Measurements from ENCODE around the gene GJB5.

Gene GJB5

GRCh38 chr1:34743775-34744174 lies 11.1 kb upstream of the GJB5 start:
- FAIRE-seq (no peak), DNase-seq (ENCODE audit: extremely low spot score, insufficient read length, low read depth) (no peak)

DNA sequence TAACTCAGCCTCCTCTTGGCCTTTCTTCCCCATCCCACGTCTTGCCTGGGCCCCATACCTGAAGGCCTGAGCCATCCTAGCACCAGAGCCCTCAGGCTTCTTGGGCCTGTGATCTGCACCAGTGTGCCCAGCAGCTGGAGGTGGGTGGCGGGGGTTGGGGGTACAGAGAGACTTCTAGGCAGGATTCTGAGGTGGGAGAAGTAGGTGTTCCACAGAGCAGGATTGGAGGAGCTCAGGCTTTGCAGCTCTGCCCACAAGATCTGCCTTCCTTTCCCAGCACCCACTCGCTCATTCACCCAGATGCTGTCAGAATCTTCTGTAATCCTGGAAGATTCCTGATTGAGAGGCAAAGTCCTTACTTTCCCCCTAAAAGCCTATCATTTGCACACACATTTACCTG lies 10.0 kb upstream of the GJB5 start:
- no peak for FAIRE-seq

GRCh38 chr1:34745666-34746065 lies 9.2 kb upstream of the GJB5 start:
- FAIRE-seq (no peak), DNase-seq (ENCODE audit: extremely low spot score, insufficient read length, low read depth) (no peak)

More for the DNA sequence above, 10.0 kb upstream of the GJB5 start:
- no peak for DNase-seq (ENCODE audit: extremely low spot score, insufficient read length, low read depth)

GRCh38 chr1:34746101-34746500 lies 8.7 kb upstream of the GJB5 start:
- FAIRE-seq (no peak), DNase-seq (ENCODE audit: extremely low spot score, insufficient read length, low read depth) (no peak)

DNA sequence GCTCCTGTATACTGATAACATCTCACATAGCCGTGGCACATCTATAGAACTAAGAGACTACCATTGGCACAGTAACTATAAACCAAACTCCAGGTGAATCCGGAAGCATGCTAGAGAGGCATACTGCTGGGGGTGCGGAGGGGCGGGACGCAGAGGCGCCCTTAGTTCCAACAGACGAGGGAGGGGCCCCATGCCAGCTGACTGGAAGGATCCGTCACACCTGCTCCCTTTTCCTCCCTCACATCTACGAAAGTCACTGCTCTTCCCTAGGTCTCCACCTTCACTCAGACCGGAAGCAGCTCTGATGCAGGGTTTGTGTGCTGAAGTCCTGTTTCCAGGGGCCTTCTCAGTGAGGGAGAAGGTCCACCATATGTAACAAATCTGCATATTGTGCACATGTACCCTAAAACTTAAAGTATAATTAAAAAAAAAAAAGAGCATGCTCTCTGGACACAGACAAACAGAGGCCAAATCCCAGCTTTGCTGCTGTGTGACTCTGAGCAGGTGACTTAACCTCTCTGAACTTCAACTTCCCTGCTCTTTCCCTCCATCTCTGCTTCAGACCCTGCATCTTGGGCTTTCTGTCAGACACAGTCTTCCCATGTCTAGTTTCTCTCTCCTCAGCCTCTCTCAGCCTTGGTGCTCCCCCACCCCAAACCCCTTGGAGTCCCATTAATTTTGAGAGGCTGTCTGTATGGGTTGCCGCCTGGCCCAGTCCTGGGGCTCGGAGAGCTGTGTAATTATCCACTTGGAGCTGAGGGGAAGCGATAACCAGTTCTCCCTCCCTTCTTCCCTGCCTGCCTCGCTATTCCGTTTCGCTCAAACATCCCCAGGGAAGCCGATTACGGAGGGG lies 7.8 kb upstream of the GJB5 start:
- no peak for FAIRE-seq
- DNase-seq (ENCODE audit: extremely low spot score, insufficient read length, low read depth), result no peak

- FAIRE-seq, result no peak
- DNase-seq (ENCODE audit: extremely low spot score, insufficient read length, low read depth), result no peak
Measured at GRCh38 chr1:34747638-34747941, 7.3 kb upstream of the GJB5 start.

DNA sequence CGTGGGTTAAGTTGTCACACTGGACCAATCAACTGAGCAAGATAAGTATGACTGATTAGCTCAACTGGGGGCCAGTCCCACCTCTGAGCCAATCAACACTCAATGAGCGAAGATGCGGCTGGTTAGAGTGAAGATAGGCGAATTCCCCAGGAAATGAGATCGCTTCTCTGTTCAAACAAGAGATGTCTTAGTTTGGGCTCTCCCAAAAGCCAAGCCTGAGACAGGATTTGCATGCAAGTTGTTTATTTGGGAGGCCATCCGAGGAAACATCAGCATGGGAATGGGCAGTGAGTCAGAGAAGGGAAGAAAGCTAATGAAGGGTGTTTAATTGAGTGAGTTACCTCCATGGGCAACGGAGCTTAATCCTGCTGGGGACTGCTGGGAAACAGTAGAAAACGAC lies 4.9 kb upstream of the GJB5 start:
- FAIRE-seq, result no peak
- no peak for DNase-seq (ENCODE audit: extremely low spot score, insufficient read length, low read depth)

GRCh38 chr1:34750610-34751009 lies 4.2 kb upstream of the GJB5 start:
- no peak for DNase-seq (ENCODE audit: extremely low spot score, insufficient read length, low read depth)
- no peak for FAIRE-seq

DNA sequence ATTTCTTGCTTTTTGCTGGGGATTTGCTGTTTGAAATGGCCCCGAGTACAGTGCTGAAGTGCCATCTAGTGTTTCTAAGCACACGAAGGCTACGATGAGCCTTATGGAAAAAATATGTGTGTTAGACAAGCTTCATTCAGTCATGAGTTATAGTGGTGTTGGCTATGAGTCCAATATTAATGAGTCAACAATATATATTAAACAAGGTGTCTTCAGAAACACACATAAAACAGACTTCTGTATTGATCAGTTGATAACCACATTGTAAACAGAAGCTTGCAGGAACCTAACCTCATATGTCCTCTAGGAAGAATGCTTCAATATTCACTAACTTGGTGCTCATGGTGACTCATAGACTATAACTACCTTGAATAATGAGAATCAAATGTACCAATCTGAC lies 1.7 kb upstream of the GJB5 start:
- DNase-seq (ENCODE audit: extremely low spot score, insufficient read length, low read depth) (no peak), FAIRE-seq (no peak)

DNA sequence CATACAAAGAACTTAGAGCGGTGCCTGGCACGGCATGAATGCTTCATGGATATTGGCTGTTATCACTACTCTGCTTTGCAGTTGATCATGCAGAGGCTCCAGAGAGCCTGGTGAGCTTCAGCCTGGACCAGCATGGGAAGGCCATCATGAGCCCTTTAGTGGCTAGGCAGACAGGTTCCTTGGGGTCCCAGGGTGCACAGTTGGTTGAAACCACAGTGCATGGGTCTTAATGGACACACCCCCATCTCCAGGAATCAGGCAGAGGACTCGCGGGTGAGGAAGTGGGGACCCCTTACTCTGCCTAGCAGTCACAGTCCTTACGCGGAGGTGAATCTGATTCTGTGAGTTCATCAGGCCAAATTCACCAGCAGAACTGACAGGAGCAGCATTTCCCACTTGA lies 1.1 kb downstream of the GJB5 start:
- DNase-seq (ENCODE audit: extremely low spot score, insufficient read length, low read depth), result no peak
- FAIRE-seq, result no peak

DNA sequence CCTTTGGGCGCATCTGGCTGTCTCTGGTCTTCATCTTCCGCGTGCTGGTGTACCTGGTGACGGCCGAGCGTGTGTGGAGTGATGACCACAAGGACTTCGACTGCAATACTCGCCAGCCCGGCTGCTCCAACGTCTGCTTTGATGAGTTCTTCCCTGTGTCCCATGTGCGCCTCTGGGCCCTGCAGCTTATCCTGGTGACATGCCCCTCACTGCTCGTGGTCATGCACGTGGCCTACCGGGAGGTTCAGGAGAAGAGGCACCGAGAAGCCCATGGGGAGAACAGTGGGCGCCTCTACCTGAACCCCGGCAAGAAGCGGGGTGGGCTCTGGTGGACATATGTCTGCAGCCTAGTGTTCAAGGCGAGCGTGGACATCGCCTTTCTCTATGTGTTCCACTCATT lies 2.5 kb downstream of the GJB5 start:
- FAIRE-seq (no peak), DNase-seq (ENCODE audit: extremely low spot score, insufficient read length, low read depth) (no peak)

- DNase-seq (ENCODE audit: extremely low spot score, insufficient read length, low read depth) (no peak), FAIRE-seq (no peak)
Measured at GRCh38 chr1:34758751-34759150, 3.9 kb downstream of the GJB5 start.

- DNase-seq (ENCODE audit: extremely low spot score, insufficient read length, low read depth), result no peak
- FAIRE-seq, result no peak
Measured at GRCh38 chr1:34759503-34760357, 4.9 kb downstream of the GJB5 start, which contains the start of gene GJB4. Gene GJB4, plus strand, starts transcription at chr1:34759740. Its CDS starts 1,515 bp downstream, at chr1:34761255.

DNA sequence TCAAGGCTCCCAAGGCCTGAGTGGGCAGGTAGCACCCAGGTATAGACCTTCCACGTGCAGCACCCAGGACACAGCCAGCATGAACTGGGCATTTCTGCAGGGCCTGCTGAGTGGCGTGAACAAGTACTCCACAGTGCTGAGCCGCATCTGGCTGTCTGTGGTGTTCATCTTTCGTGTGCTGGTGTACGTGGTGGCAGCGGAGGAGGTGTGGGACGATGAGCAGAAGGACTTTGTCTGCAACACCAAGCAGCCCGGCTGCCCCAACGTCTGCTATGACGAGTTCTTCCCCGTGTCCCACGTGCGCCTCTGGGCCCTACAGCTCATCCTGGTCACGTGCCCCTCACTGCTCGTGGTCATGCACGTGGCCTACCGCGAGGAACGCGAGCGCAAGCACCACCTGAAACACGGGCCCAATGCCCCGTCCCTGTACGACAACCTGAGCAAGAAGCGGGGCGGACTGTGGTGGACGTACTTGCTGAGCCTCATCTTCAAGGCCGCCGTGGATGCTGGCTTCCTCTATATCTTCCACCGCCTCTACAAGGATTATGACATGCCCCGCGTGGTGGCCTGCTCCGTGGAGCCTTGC lies 6.4 kb downstream of the GJB5 start:
- FAIRE-seq (no peak), DNase-seq (ENCODE audit: extremely low spot score, insufficient read length, low read depth) (no peak)

- DNase-seq (ENCODE audit: extremely low spot score, insufficient read length, low read depth) (no peak), FAIRE-seq (no peak)
Measured at GRCh38 chr1:34761776-34762307, 7.0 kb downstream of the GJB5 start.

DNA sequence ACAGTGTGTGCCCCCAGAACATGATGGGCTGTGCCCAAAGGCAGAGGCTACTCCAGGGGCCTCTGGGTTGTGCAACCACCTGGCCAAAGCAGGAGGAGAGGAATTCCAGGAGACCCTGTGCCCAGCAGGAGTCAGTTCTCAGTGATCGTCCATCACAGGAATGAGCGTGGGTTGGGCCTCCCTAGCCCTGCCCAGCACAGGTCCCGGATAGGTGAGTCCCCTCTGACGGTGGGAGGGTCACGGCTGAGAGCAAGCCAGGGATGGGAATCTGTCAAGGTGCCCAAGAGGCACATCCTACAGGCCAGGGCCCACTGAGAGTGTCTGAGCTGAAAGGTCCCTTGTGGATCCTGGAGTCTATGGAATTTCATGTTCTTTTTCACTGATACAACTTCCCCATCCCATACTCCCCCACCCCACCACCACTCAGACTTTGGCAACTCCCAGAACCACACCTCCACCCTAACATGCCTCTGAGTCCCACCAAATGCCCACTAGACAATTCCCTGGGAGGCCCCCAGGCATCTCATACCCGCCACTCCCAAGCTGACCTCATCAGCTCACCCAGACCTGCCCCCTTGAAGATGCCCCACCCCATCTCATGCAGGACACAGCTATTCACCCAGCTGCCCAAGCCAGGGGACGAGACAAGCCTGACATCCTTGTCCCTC lies 7.8 kb downstream of the GJB5 start:
- DNase-seq (ENCODE audit: extremely low spot score, insufficient read length, low read depth) (no peak), FAIRE-seq (no peak)

DNA sequence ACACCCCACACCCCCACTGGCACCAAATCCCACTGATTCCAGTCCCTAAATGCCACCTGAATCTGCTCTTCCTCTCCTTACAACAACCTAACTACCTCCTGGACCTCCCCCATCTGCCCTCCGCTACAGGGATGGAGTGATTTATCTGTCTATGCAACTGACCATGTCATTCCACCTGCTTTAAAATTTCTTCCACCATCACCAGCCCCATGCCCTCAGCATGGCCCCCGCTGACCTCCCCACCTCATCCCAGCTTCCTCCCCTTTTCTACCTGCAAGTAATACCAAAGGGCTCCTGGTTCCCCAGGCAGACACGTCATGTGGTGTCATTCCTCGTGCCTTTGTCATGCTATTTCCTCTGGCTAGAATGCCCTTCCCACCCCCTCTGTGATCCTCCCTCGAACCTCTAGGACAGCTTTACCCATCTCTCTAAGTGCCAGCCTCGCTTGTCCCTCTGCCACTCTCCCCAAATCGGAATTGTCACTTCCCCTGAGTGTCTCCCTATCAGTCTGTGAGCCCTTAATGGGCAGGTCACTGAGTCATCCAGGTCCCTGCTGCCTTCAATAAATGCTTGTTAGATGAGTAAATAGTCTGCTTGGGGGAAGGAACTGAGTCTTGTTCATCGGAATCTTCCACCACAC lies 8.4 kb downstream of the GJB5 start:
- FAIRE-seq (no peak), DNase-seq (ENCODE audit: extremely low spot score, insufficient read length, low read depth) (no peak)

GRCh38 chr1:34768856-34769255 lies 14.0 kb downstream of the GJB5 start:
- DNase-seq (ENCODE audit: extremely low spot score, insufficient read length, low read depth) (no peak), FAIRE-seq (no peak)

DNA sequence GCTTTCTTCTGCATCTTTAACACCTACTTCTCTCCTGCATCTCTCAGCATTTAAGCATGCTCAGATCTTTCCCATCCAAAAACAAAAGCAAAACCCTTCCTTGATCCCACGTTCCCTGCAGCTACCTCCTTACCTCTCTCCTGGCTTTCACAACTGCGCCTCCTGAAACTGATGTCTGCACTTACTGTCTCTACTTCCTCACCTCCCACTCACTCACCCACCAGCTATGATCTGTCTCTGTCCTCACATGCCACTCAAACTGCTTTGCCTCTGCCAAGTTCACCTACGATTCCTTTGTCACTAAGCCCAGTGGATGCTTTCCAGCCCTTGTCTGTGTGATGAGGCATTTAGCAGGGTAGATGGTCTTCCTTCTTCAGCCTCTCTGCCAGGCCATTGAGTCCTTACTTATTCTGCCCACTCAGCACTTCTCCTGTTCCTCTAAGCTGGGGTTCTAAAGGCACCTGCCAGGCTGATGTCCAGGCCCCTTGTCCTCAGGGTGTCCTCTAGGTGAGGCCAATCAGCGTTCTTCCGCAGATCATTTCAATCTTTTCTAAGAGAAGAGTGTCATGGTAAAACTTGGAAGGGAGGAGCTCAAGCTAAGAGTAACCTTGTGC lies 16.2 kb downstream of the GJB5 start:
- FAIRE-seq, result no peak

More for the DNA sequence above, 16.2 kb downstream of the GJB5 start:
- no peak for DNase-seq (ENCODE audit: extremely low spot score, insufficient read length, low read depth)
